AG08395 (cell line): ENCODE measurements around the gene MKRN1.
A peak's percentile ranks its signal among the peaks of the same experiment; 100 is the strongest.
"Not testable (repeated sequence)": the region's sequence is repeated elsewhere in the genome, so short reads cannot be mapped to it uniquely, and the experiment has no call there.

Experiments used
- DNase-seq: peaks from one replicate; pipeline ENCODE4 v3.0.0; 2012; ENCODE audit warnings: mixed read lengths, low spot score

The MKRN1 gene

GRCh38 chr7:140439359-140439758 lies 39.9 kb downstream of the MKRN1 start:
- no peak for DNase-seq

GRCh38 chr7:140435252-140435895 lies 43.9 kb downstream of the MKRN1 start:
- no peak for DNase-seq

GRCh38 chr7:140433396-140433795 lies 45.9 kb downstream of the MKRN1 start:
- no peak for DNase-seq

- DNase-seq, result no peak
Measured at GRCh38 chr7:140426130-140426529, 53.2 kb downstream of the MKRN1 start.

GRCh38 chr7:140425718-140426117 lies 53.6 kb downstream of the MKRN1 start:
- DNase-seq, result no peak

- DNase-seq, result no peak
Measured at GRCh38 chr7:140423501-140423900, 55.8 kb downstream of the MKRN1 start.

- DNase-seq, result no peak
Measured at GRCh38 chr7:140421521-140421920, 57.8 kb downstream of the MKRN1 start.

- peak; percentile 0 for DNase-seq
Measured at GRCh38 chr7:140418653-140419052, 60.7 kb downstream of the MKRN1 start.

- DNase-seq, result not testable (repeated sequence)
Measured at GRCh38 chr7:140418156-140418472, 61.2 kb downstream of the MKRN1 start.

- peak; percentile 0 for DNase-seq
Measured at GRCh38 chr7:140417456-140418155, 61.7 kb downstream of the MKRN1 start.

- no peak for DNase-seq
Measured at GRCh38 chr7:140416560-140416959, 62.7 kb downstream of the MKRN1 start.

GRCh38 chr7:140415816-140416215 lies 63.5 kb downstream of the MKRN1 start:
- DNase-seq, result not testable (repeated sequence)

GRCh38 chr7:140415361-140415760 lies 63.9 kb downstream of the MKRN1 start:
- no peak for DNase-seq

- DNase-seq, result no peak
Measured at GRCh38 chr7:140404565-140405065, 74.7 kb downstream of the MKRN1 start.

- no peak for DNase-seq
Measured at GRCh38 chr7:140403878-140404564, 75.3 kb downstream of the MKRN1 start, which contains the start of gene RAB19. Gene RAB19 (plus strand): TSS chr7:140404058. CDS start chr7:140407647, 3,589 bp downstream.
